Measurements from ENCODE around the gene BLOC1S5. TPM values are rescaled to one million over a fixed set of nuclear protein-coding genes. Genes with fewer than 3 reads are reported as not detected.

The BLOC1S5 gene
- total and polyA plus RNA-seq, 2 of the 13 experiments (the other 11 are each of a cell fraction or from before 2014, with no cell fraction given) = 10.5 to 41.5 TPM

DNA sequence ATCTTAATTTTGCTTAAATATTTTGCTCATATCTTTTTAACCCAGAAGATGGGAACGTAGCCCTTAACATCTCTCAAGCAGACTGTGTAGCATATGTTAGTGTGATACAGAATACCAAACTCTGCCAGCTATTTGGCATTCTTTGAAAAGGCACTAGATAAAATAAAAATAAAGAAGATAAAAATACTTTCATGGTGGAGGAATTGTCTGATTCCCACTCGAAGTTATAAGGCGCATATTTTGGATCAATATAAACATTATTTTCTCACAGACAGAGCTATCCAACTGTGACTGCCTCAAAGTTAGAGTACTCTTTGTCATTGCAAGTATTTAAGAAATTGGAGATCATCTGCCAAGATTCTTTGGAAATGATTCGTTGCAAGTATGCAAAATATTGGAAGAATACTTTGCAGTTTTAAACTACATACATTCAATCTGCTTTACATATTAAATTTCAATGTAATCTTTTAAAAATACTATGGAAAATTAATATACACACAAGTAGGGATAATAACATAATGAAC lies 49.0 kb upstream of the BLOC1S5 start:
- H3K36me3 ChIP-seq (replicated peaks in 1 of 2; ENCODE audit: control insufficient read depth in 1 of 2, insufficient read depth in 2 of 2, low read length in 2 of 2) = no peaks in the 10 kb centered on the region
- no peak overlapping the region for H3K4me2 ChIP-seq (ENCODE audit: low read depth, low read length)
- WGBS (ENCODE audit: low lambda C conversion rate) = 31% methylated on average over 4 of the region's 4 CpGs
- H3K27me3 ChIP-seq (ENCODE audit: control insufficient read depth in 1 of 2, insufficient read depth in 2 of 2, low read length in 2 of 2) = 0 out of 5 replicates have a peak, but pooled peaks cover 0 to 3% of the 10 kb centered on the region in 2 experiments
- in situ Hi-C loops (cut with HindIII; ENCODE audit: extremely low pct_ligation_motif_present, low pct_unique_long_range_greater_than_20kb) = no loop called here
- no peak overlapping the region for H3K4me3 ChIP-seq (replicated peaks in 1 of 3; ENCODE audit: insufficient read depth in 1 of 3, low read depth in 2 of 3, low read length in 3 of 3)
- DNase-seq (ENCODE audit: low spot score) (no peak), ATAC-seq (no peak), FAIRE-seq (no peak)
- H3K9ac ChIP-seq (ENCODE audit: insufficient read depth, low read depth, low read length) = no peak overlapping the region
- H3K27ac ChIP-seq (ENCODE audit: extremely low read length, insufficient read depth, low read length) = no peak overlapping the region
- H2AFZ ChIP-seq (ENCODE audit: low read length) = no peak overlapping the region
- H3K79me2 ChIP-seq (ENCODE audit: insufficient read depth, low read length) = no peaks in the 10 kb centered on the region
- no peaks in the 10 kb centered on the region for H4K20me1 ChIP-seq (ENCODE audit: insufficient read depth, low read length)
- H3K4me1 ChIP-seq (ENCODE audit: insufficient read depth, low read length) = peaks cover 34% of the 10 kb centered on the region
- intact Hi-C loops (cut with micrococcal nuclease; ENCODE audit: unreplicated experiment) = no loop called here
- BruUV-seq (replicated peaks) = no TSS peak
- POLR2A ChIA-PET = interaction anchor here (1.6 kb wide), 1 partner anchor 11 kb away, joined by 6 read pairs; the partner anchor contains the start of gene EEF1E1
- no peaks in the 10 kb centered on the region for H3K9me3 ChIP-seq (ENCODE audit: low read length)
- CTCF ChIA-PET (ENCODE audit: low intra/inter-chr PET ratio, low total read pairs) = no interaction called here
- TF ChIP-seq, protein P1, sequence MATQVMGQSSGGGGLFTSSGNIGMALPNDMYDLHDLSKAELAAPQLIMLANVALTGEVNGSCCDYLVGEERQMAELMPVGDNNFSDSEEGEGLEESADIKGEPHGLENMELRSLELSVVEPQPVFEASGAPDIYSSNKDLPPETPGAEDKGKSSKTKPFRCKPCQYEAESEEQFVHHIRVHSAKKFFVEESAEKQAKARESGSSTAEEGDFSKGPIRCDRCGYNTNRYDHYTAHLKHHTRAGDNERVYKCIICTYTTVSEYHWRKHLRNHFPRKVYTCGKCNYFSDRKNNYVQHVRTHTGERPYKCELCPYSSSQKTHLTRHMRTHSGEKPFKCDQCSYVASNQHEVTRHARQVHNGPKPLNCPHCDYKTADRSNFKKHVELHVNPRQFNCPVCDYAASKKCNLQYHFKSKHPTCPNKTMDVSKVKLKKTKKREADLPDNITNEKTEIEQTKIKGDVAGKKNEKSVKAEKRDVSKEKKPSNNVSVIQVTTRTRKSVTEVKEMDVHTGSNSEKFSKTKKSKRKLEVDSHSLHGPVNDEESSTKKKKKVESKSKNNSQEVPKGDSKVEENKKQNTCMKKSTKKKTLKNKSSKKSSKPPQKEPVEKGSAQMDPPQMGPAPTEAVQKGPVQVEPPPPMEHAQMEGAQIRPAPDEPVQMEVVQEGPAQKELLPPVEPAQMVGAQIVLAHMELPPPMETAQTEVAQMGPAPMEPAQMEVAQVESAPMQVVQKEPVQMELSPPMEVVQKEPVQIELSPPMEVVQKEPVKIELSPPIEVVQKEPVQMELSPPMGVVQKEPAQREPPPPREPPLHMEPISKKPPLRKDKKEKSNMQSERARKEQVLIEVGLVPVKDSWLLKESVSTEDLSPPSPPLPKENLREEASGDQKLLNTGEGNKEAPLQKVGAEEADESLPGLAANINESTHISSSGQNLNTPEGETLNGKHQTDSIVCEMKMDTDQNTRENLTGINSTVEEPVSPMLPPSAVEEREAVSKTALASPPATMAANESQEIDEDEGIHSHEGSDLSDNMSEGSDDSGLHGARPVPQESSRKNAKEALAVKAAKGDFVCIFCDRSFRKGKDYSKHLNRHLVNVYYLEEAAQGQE (IDR thresholded peaks at IDR 0.05; ENCODE audit: borderline replicate concordance in 1 of 2, low read depth in 1 of 2, low read length in 2 of 2) = no peak
- no peak for TF ChIP-seq ZNF563 (CRISPR knock-in tag; IDR thresholded peaks at IDR 0.05)
- no peak for TF ChIP-seq ZSCAN9 (CRISPR knock-in tag; IDR thresholded peaks at IDR 0.05; ENCODE audit: borderline replicate concordance)
- TF ChIP-seq AHDC1 (CRISPR knock-in tag; IDR thresholded peaks at IDR 0.05; ENCODE audit: borderline replicate concordance) = no peak
- no peak for TF ChIP-seq SALL2 (CRISPR knock-in tag; IDR thresholded peaks at IDR 0.05)
- TF ChIP-seq PAF1 (CRISPR knock-in tag; IDR thresholded peaks at IDR 0.05) = no peak
- no peak for TF ChIP-seq YEATS4 (CRISPR knock-in tag; IDR thresholded peaks at IDR 0.05; ENCODE audit: borderline replicate concordance)
- no peak for TF ChIP-seq FOXC1 (CRISPR knock-in tag; IDR thresholded peaks at IDR 0.05; ENCODE audit: borderline replicate concordance)
- TF ChIP-seq NR2C2 (CRISPR knock-in tag; IDR thresholded peaks at IDR 0.05; ENCODE audit: borderline replicate concordance) = no peak
- TF ChIP-seq ZGPAT (CRISPR knock-in tag; IDR thresholded peaks at IDR 0.05) = no peak
- TF ChIP-seq, protein P2, sequence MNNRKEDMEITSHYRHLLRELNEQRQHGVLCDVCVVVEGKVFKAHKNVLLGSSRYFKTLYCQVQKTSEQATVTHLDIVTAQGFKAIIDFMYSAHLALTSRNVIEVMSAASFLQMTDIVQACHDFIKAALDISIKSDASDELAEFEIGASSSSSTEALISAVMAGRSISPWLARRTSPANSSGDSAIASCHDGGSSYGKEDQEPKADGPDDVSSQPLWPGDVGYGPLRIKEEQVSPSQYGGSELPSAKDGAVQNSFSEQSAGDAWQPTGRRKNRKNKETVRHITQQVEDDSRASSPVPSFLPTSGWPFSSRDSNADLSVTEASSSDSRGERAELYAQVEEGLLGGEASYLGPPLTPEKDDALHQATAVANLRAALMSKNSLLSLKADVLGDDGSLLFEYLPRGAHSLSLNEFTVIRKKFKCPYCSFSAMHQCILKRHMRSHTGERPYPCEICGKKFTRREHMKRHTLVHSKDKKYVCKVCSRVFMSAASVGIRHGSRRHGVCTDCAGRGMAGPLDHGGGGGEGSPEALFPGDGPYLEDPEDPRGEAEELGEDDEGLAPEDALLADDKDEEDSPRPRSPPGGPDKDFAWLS (CRISPR knock-in tag; IDR thresholded peaks at IDR 0.05; ENCODE audit: borderline replicate concordance) = no peak
